Spleen (tissue), 11 donors: ENCODE data around the gene HTRA2. TPM values are rescaled to one million over a fixed set of nuclear protein-coding genes. Genes with fewer than 3 reads are reported as not detected.

Source experiments
- DNase-seq: peaks from one replicate; pipeline ENCODE4 v3.0.0-alpha.2; 2020
- H3K27ac ChIP-seq, 8 donors: fragments of 200-600 bp; sonication (generic) in 7 of 8; 1 replicate in 4 of 8; 2 replicates in 4 of 8; pipeline versions ENCODE4 v1.5.0 to v1.8.0; 2016 to 2021; ENCODE audit warnings: inconsistent platforms in 4 of 8, mild to moderate bottlenecking in 4 of 8, moderate library complexity in 1 of 8
- H3K27me3 ChIP-seq, 7 donors: fragments of 200-600 bp; sonication (generic) in 6 of 7; replicated peaks in 1 of 7; 1 replicate in 4 of 7; 2 replicates in 3 of 7; pipeline versions ENCODE4 v1.5.0 to v1.8.0; 2016 to 2021; ENCODE audit warnings: inconsistent platforms in 3 of 7, mild to moderate bottlenecking in 1 of 7
- H3K36me3 ChIP-seq, 6 donors: fragments of 200-600 bp; sonication (generic) in 5 of 6; 1 replicate in 4 of 6; 2 replicates in 2 of 6; pipeline versions ENCODE4 v1.5.0 to v1.8.0; 2016 to 2021; ENCODE audit warnings: inconsistent platforms in 2 of 6
- H3K4me1 ChIP-seq, 6 donors: fragments of 200-600 bp; sonication (generic) in 5 of 6; 1 replicate in 3 of 6; 2 replicates in 3 of 6; pipeline versions ENCODE4 v1.5.0 to v1.8.0; 2016 to 2021; ENCODE audit warnings: inconsistent platforms in 3 of 6
- H3K4me3 ChIP-seq, 8 donors: fragments of 200-600 bp; sonication (generic) in 7 of 8; 1 replicate in 4 of 8; 2 replicates in 4 of 8; pipeline versions ENCODE4 v1.5.0 to v1.8.0; 2016 to 2021; ENCODE audit warnings: inconsistent platforms in 4 of 8, mild to moderate bottlenecking in 4 of 8, moderate library complexity in 2 of 8
- H3K9me3 ChIP-seq, 8 donors: fragments of 200-600 bp; sonication (generic) in 7 of 8; 1 replicate in 4 of 8; 2 replicates in 4 of 8; pipeline versions ENCODE4 v1.5.0 to v1.8.0; 2016 to 2021; ENCODE audit warnings: inconsistent platforms in 4 of 8
- CTCF ChIP-seq, 11 experiments: fragments of 200-600 bp in 7 of 11; fragments of 450-650 bp in 4 of 11; sonication (generic) in 4 of 11; IDR thresholded peaks in 8 of 11; conservative IDR thresholded peaks in 3 of 11; 1 replicate in 7 of 11; 2 replicates in 4 of 11; pipeline versions ENCODE4 v1.4.0 to v1.8.0; 2016 to 2021; ENCODE audit warnings: antibody characterized with exemption in 11 of 11, inconsistent platforms in 4 of 11, mild to moderate bottlenecking in 1 of 11
- POLR2A ChIP-seq, 3 donors: fragments of 450-650 bp; IDR thresholded peaks; one replicate each; pipeline ENCODE4 v1.5.1; 2017; ENCODE audit warnings: antibody characterized with exemption in 3 of 3, mild to moderate bottlenecking in 1 of 3
- POLR2AphosphoS5 ChIP-seq, 3 donors: sonication (generic); formaldehyde crosslinking; IDR thresholded peaks; one replicate each; pipeline ENCODE4 v1.5.1; 2017; ENCODE audit warnings: antibody characterized with exemption in 3 of 3
- WGBS, 5 donors: extraction: QIAGEN DNeasy Blood & Tissue Kit in 3 of 5; methylation state at CpG; one replicate each; pipeline versions ENCODE4 v1.1.5 to v1.1.7; 2013 to 2018; 5-methylcytosine and 5-hydroxymethylcytosine counted together
- intact Hi-C: fragments of 100-400 bp; cut with DNase I; formaldehyde crosslinking; loops from one replicate; pipeline ENCODE4 v1.15.0; 2023; ENCODE audit warnings: low total_unique reads
- polyA plus RNA-seq, 3 donors: library from polyadenylated mRNA; stranded (reverse); fragments of 200-250 nt; gene quantifications; one replicate each; pipeline ENCODE4 v1.2.1, GENCODE V29; 2013
- total RNA-seq, 7 donors: library from RNA; depleted of rRNA in 3 of 7; stranded (reverse); fragments of >200 nt in 3 of 7; fragmentation: NEBNext Ultra II Directional in 4 of 7; extraction: Animal tissue kit (Norgen Biotek cat#: 25700) in 4 of 7; gene quantifications; one replicate each; pipeline versions ENCODE4 v1.1.0 to v1.2.1, GENCODE V29; 2016 to 2021
- donor health status: healthy with polysubstance abuse.
- donor health status: DM: no; HTN: no; CAD: no; lungs with moderate emphysema.
- donor health status: DM: no; HTN: no; CAD: no.
- donor health status: Bipolar disorder and iron deficiency.
- donor health status: healthy.
- donor health status: DM: no; HTN: no; CAD: no.
- donor health status: DM: yes; HTN: yes; CAD: no.

The HTRA2 gene
- total and polyA plus RNA-seq, 10 donors: 34.2 to 58.7 (median 42.9) TPM

- 46 to 76% (median 69%) methylated on average over 3 of the region's 3 CpGs for WGBS, 5 donors
- Histone ChIP-seq H3K9me3 (no peaks in the 10 kb centered on the region), H3K27ac (peak overlapping the region in 3 of 8 donors; percentile 75 to 79 (median 78)), H3K36me3 (no peaks in the 10 kb centered on the region), H3K4me3 (no peak overlapping the region), H3K4me1 (peaks cover 8 to 58% (median 33%) of the 10 kb centered on the region in 6 donors), H3K27me3 (no peaks in the 10 kb centered on the region)
- no peak for DNase-seq
- intact Hi-C loops: no loop called here
- TF ChIP-seq CTCF (IDR thresholded peaks at IDR 0.05 in 8 of 11, conservative IDR thresholded peaks at IDR 0.05 in 3 of 11) (no peak), POLR2A (IDR thresholded peaks at IDR 0.05) (no peak), POLR2AphosphoS5 (IDR thresholded peaks at IDR 0.05) (no peak)
Measured at GRCh38 chr2:74578408-74578807, 48.7 kb downstream of the HTRA2 start.

- Histone ChIP-seq H3K36me3 (no peaks in the 10 kb centered on the region), H3K4me3 (no peak overlapping the region), H3K4me1 (peaks cover 0 to 53% (median 30%) of the 10 kb centered on the region in 6 donors), H3K27ac (no peak overlapping the region), H3K27me3 (no peaks in the 10 kb centered on the region), H3K9me3 (no peaks in the 10 kb centered on the region)
- no peak for DNase-seq
- intact Hi-C loops: no loop called here
- WGBS, 5 donors: 83 to 94% (median 88%) methylated on average over 3 of the region's 3 CpGs
- TF ChIP-seq CTCF (IDR thresholded peaks at IDR 0.05 in 8 of 11, conservative IDR thresholded peaks at IDR 0.05 in 3 of 11) (no peak), POLR2A (IDR thresholded peaks at IDR 0.05) (no peak)
Measured at GRCh38 chr2:74581463-74581862, 51.7 kb downstream of the HTRA2 start.

- DNase-seq: no peak
- 79 to 91% (median 86%) methylated on average over 2 of the region's 2 CpGs for WGBS, 5 donors
- Histone ChIP-seq H3K36me3 (no peaks in the 10 kb centered on the region), H3K4me3 (no peak overlapping the region), H3K27me3 (no peaks in the 10 kb centered on the region), H3K4me1 (peaks cover 0 to 49% (median 26%) of the 10 kb centered on the region in 6 donors), H3K9me3 (no peaks in the 10 kb centered on the region), H3K27ac (no peak overlapping the region)
- TF ChIP-seq POLR2A (IDR thresholded peaks at IDR 0.05): no peak
- TF ChIP-seq POLR2AphosphoS5 (IDR thresholded peaks at IDR 0.05): no peak
- TF ChIP-seq CTCF (IDR thresholded peaks at IDR 0.05 in 8 of 11, conservative IDR thresholded peaks at IDR 0.05 in 3 of 11): no peak
- intact Hi-C loops: no loop called here
Measured at GRCh38 chr2:74582184-74582583, 52.5 kb downstream of the HTRA2 start.

Other genes with a start within 250 kb of the HTRA2 start
- gene SLC4A5, start 186.5 kb upstream of the HTRA2 start, total RNA-seq: 1 to 10 TPM; 2.1 to 9.7 (median 3.9) TPM
- gene SLC4A5, start 186.5 kb upstream of the HTRA2 start, polyA plus RNA-seq: 1 to 10 TPM in 1 of 3 donors, under 1 TPM in 2; 0.45 to 1.1 (median 0.62) TPM
- 100 to 1,000 TPM in 4 of 7 donors, 10 to 100 TPM in 3; 81.8 to 113 (median 100) TPM for gene DCTN1, start 149.6 kb upstream of the HTRA2 start, total RNA-seq
- 10 to 100 TPM; 47.8 to 77.2 (median 53.7) TPM for gene DCTN1, start 149.6 kb upstream of the HTRA2 start, polyA plus RNA-seq
- 1 to 10 TPM; 1.7 to 4.0 (median 2.8) TPM for gene C2orf81, start 108.3 kb upstream of the HTRA2 start, total RNA-seq
- 1 to 10 TPM; 3.2 to 5.7 (median 5.1) TPM for gene C2orf81, start 108.3 kb upstream of the HTRA2 start, polyA plus RNA-seq
- 10 to 100 TPM; 15.1 to 24.3 (median 17.9) TPM for gene WDR54, start 108.2 kb upstream of the HTRA2 start, total RNA-seq
- gene WDR54, start 108.2 kb upstream of the HTRA2 start, polyA plus RNA-seq: 10 to 100 TPM; 23.7 to 26.0 (median 24.4) TPM
- 10 to 100 TPM in 3 of 7 donors, 1 to 10 TPM in 4; 5.0 to 11.1 (median 9.8) TPM for gene RTKN, start 88.0 kb upstream of the HTRA2 start, total RNA-seq
- gene RTKN, start 88.0 kb upstream of the HTRA2 start, polyA plus RNA-seq: 1 to 10 TPM; 3.2 to 6.9 (median 3.4) TPM
- 10 to 100 TPM in 6 of 7 donors, 1 to 10 TPM in 1; 9.0 to 42.9 (median 28.6) TPM for gene INO80B, start 74.8 kb upstream of the HTRA2 start, total RNA-seq
- gene INO80B, start 74.8 kb upstream of the HTRA2 start, polyA plus RNA-seq: 10 to 100 TPM; 36.7 to 50.3 (median 43.7) TPM
- gene WBP1, start 71.5 kb upstream of the HTRA2 start, total RNA-seq: 10 to 100 TPM; 39.5 to 80.7 (median 58.5) TPM
- 10 to 100 TPM; 64.7 to 84.2 (median 78.8) TPM for gene WBP1, start 71.5 kb upstream of the HTRA2 start, polyA plus RNA-seq
- gene MOGS, start 64.6 kb upstream of the HTRA2 start, total RNA-seq: 10 to 100 TPM; 49.2 to 61.6 (median 56.7) TPM
- gene MOGS, start 64.6 kb upstream of the HTRA2 start, polyA plus RNA-seq: 10 to 100 TPM; 24.6 to 35.5 (median 31.0) TPM
- gene MRPL53, start 57.3 kb upstream of the HTRA2 start, total RNA-seq: 10 to 100 TPM; 13.0 to 74.3 (median 61.7) TPM
- 10 to 100 TPM; 69.4 to 86.7 (median 78.6) TPM for gene MRPL53, start 57.3 kb upstream of the HTRA2 start, polyA plus RNA-seq
- gene CCDC142, start 46.9 kb upstream of the HTRA2 start, total RNA-seq: 10 to 100 TPM; 22.2 to 59.4 (median 31.6) TPM
- 1 to 10 TPM; 2.8 to 9.3 (median 3.4) TPM for gene CCDC142, start 46.9 kb upstream of the HTRA2 start, polyA plus RNA-seq
- 10 to 100 TPM; 34.3 to 51.3 (median 38.3) TPM for gene TTC31, start 46.9 kb upstream of the HTRA2 start, total RNA-seq
- gene TTC31, start 46.9 kb upstream of the HTRA2 start, polyA plus RNA-seq: 10 to 100 TPM; 15.7 to 26.7 (median 21.6) TPM
- gene LBX2, start 30.3 kb upstream of the HTRA2 start, total RNA-seq: 1 to 10 TPM in 3 of 7 donors, under 1 TPM in 4; 0.52 to 2.7 (median 0.89) TPM
- gene LBX2, start 30.3 kb upstream of the HTRA2 start, polyA plus RNA-seq: 1 to 10 TPM in 1 of 3 donors, under 1 TPM in 2; 0.50 to 1.8 (median 0.93) TPM
- 10 to 100 TPM; 12.7 to 20.4 (median 14.7) TPM for gene PCGF1, start 22.2 kb upstream of the HTRA2 start, total RNA-seq
- gene PCGF1, start 22.2 kb upstream of the HTRA2 start, polyA plus RNA-seq: 10 to 100 TPM in 2 of 3 donors, 1 to 10 TPM in 1; 9.6 to 11.8 (median 11.6) TPM
- not detected for gene TLX2, start 15.5 kb upstream of the HTRA2 start, total RNA-seq
- gene TLX2, start 15.5 kb upstream of the HTRA2 start, polyA plus RNA-seq: under 1 TPM in 2 of 3 donors, not detected in 1; 0.04 to 0.05 TPM
- under 1 TPM in 5 of 7 donors, not detected in 2; 0.24 to 0.52 (median 0.43) TPM for gene DQX1, start 3.7 kb upstream of the HTRA2 start, total RNA-seq
- under 1 TPM; 0.09 to 0.22 (median 0.11) TPM for gene DQX1, start 3.7 kb upstream of the HTRA2 start, polyA plus RNA-seq
- 100 to 1,000 TPM; 107 to 182 (median 125) TPM for gene AUP1, start 227 bp upstream of the HTRA2 start, total RNA-seq
- gene AUP1, start 227 bp upstream of the HTRA2 start, polyA plus RNA-seq: 100 to 1,000 TPM; 140 to 226 (median 223) TPM
- gene LOXL3, start 24.0 kb downstream of the HTRA2 start, total RNA-seq: 10 to 100 TPM; 11.6 to 27.4 (median 18.0) TPM
- gene LOXL3, start 24.0 kb downstream of the HTRA2 start, polyA plus RNA-seq: 1 to 10 TPM; 1.8 to 4.6 (median 3.6) TPM
- 10 to 100 TPM; 36.2 to 59.1 (median 39.7) TPM for gene DOK1, start 24.8 kb downstream of the HTRA2 start, total RNA-seq
- 10 to 100 TPM; 19.9 to 41.7 (median 21.0) TPM for gene DOK1, start 24.8 kb downstream of the HTRA2 start, polyA plus RNA-seq
- 1 to 10 TPM in 4 of 7 donors, under 1 TPM in 3; 0.43 to 2.0 (median 1.1) TPM for gene M1AP, start 118.4 kb downstream of the HTRA2 start, total RNA-seq
- under 1 TPM; 0.26 to 0.61 (median 0.47) TPM for gene M1AP, start 118.4 kb downstream of the HTRA2 start, polyA plus RNA-seq
- 10 to 100 TPM in 1 of 7 donors, 1 to 10 TPM in 6; 5.0 to 11.0 (median 8.1) TPM for gene SEMA4F, start 124.3 kb downstream of the HTRA2 start, total RNA-seq
- gene SEMA4F, start 124.3 kb downstream of the HTRA2 start, polyA plus RNA-seq: 1 to 10 TPM; 1.5 to 2.6 (median 1.5) TPM